Measurements from ENCODE around the gene SPAG9.

Gene SPAG9

DNA sequence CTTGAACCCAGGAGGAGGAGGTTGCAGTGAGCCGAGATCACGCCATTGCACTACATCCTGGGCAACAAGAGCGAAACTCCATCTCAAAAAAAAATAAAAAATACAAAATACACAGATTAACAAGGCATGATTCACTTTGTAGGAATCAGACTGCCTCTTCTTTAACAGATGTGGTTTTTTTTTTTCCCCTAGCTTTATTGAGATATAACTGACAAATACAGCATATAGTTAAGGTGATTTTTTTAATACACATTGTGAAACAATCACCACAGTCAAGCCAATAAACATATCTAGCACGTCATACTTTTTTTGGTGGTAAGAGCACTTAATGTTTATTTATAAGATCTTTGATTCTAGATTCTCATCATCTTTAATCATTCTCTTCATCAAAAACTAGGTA is 87.8 kb downstream of the SPAG9 start:
- TF ChIP-seq, protein P1, sequence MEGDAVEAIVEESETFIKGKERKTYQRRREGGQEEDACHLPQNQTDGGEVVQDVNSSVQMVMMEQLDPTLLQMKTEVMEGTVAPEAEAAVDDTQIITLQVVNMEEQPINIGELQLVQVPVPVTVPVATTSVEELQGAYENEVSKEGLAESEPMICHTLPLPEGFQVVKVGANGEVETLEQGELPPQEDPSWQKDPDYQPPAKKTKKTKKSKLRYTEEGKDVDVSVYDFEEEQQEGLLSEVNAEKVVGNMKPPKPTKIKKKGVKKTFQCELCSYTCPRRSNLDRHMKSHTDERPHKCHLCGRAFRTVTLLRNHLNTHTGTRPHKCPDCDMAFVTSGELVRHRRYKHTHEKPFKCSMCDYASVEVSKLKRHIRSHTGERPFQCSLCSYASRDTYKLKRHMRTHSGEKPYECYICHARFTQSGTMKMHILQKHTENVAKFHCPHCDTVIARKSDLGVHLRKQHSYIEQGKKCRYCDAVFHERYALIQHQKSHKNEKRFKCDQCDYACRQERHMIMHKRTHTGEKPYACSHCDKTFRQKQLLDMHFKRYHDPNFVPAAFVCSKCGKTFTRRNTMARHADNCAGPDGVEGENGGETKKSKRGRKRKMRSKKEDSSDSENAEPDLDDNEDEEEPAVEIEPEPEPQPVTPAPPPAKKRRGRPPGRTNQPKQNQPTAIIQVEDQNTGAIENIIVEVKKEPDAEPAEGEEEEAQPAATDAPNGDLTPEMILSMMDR (IDR thresholded peaks at IDR 0.05; ENCODE audit: borderline replicate concordance, insufficient read depth, low read depth, low read length), result no peak
- H3K4me3 ChIP-seq (ENCODE audit: low read depth, low read length), result no peak overlapping the region

DNA sequence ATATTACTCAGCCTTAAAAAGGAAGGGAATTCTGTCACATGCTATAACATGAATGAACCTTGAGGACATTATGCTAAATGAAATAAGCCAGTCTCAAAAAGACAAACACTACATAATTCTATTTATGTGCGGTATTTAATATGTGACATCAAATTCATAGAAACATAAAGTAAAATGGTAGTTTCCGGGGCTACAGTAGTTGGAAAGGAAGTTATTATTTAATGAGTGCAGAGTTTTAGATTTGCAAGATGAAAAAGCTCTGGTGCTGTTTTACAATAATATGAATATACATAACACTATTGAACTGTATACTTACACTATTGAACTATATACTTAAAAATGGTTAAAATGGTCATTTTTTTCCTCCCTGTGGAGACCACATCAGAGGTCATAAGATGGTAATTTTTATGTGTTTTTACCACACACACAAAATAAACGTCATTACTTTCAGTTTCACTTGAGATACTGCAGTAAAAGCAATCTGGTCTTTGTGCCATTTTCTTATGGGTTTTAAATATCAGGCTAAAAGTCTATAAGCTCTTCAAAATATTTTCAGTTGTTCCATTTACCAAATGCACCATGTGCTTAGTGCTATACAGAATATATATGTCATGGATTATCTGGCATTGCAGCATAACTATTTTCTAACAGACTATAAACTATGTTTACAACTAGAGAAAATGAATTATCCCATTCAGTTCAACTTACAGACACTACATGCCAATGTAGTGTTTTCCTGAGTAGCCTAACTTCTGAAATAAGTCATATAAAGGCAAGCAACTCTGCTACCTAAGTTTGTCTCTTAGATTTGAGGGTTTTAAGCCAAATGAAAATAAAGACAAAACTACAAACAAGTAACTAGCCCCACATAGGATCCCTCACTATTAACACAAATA is 90.9 kb downstream of the SPAG9 start:
- TF ChIP-seq, protein P1 (IDR thresholded peaks at IDR 0.05; ENCODE audit: borderline replicate concordance, insufficient read depth, low read depth, low read length), result no peak
- H3K4me3 ChIP-seq (ENCODE audit: low read depth, low read length), result no peak overlapping the region

DNA sequence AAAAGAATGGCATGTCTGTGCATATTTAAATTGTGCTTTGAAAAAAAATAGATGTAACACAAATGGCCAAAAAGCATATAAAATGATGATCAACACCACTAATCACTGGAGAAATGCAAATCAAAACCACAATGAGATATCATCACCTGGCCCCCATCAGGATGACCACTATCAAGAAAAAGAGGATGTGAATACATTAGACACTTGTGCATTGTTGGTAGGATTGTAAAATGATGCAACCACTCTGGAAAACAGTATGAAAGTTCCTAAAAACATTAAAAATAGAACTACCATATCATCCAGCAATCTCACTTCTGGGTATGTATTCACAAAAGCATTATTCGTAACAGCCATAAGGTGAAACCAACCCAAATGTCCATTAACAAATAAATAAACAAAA is 91.5 kb downstream of the SPAG9 start:
- TF ChIP-seq, protein P1 (IDR thresholded peaks at IDR 0.05; ENCODE audit: borderline replicate concordance, insufficient read depth, low read depth, low read length), result no peak
- H3K4me3 ChIP-seq (ENCODE audit: low read depth, low read length), result no peak overlapping the region

DNA sequence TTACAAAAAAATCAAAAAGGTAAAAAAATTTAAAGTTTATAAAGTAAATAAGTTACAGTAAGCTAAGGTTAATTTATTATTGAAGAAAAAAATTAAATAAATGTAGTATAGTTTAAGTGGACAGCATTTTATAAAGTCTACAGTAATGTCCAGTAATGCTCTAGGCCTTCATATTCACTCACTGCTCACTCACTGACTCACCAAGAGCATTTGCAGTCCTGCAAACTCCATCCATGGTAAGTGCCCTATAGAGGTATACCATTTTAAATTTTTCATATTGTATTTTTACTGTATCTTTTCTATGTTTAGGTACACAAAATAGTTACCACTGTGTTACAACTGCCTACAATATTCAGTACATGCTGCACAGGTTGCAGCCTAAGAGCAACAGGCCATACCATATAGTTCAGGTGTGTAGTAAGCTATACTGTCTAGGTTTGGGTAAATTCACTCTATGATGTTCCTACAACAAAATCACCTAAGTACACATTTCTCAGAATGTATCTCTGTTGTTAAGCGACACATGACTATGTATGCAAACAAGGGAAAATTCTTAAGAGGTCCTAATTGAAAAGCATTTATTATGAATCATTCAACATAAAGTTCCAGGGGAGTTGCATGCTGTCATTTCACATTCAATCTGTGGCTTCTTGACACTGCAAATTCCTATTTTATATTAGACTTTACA is 92.3 kb downstream of the SPAG9 start:
- no peak overlapping the region for H3K4me3 ChIP-seq (ENCODE audit: low read depth, low read length)
- TF ChIP-seq, protein P1 (IDR thresholded peaks at IDR 0.05; ENCODE audit: borderline replicate concordance, insufficient read depth, low read depth, low read length), result no peak

DNA sequence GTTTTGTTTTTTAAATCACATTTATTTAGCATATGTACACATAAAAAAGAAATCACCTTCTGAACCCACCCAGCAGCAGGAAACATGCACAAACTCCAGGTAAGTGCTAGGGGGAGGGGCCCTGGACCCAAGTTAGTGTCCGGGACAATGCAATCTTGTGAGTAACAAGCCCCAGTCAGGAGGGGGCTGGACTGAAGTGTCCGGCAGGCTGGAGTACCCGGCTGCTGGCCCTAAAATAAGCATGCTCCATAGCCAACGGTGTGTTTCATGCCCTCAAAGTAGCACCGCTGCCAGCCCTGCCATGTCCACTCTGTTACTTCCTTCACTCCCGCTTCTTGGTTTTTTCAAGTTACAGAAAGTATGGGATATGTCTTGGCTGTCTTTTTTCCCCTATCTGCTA is 102.1 kb downstream of the SPAG9 start:
- TF ChIP-seq, protein P1 (IDR thresholded peaks at IDR 0.05; ENCODE audit: borderline replicate concordance, insufficient read depth, low read depth, low read length), result no peak
- no peak overlapping the region for H3K4me3 ChIP-seq (ENCODE audit: low read depth, low read length)

DNA sequence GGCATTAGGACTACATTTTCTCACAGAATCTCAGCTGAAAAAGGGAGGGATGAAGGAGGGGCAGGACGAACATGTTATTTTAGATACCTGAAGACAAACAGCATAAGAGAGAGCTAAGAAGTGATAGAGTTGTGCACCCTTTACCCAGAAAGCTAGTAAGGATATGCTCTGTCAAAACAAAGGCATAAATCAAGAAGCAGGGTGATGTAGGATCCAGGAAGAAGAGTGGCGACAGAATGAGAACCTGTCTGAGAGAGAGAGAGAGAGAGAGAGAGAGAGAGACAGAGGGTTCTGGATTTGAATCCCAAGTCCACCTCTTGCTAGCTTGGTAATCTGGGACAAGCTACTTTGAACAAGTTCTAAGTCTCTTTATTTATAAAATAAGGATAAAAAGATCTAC is 103.4 kb downstream of the SPAG9 start:
- H3K4me3 ChIP-seq (ENCODE audit: low read depth, low read length), result no peak overlapping the region
- TF ChIP-seq, protein P1 (IDR thresholded peaks at IDR 0.05; ENCODE audit: borderline replicate concordance, insufficient read depth, low read depth, low read length), result no peak

Data from GM12875 (cell line).